HEK293 (cell line): Measurements from ENCODE around the gene RASL10B.

Source experiments
- BCL11A ChIP-seq: fragments of 450-650 bp; formaldehyde crosslinking; IDR thresholded peaks from 2 replicates; pipeline ENCODE4 v1.5.1; 2016; ENCODE audit warnings: low read depth, missing biosample characterization, missing genetic modification characterization
- BCL11B ChIP-seq: fragments of 450-650 bp; formaldehyde crosslinking; IDR thresholded peaks from 2 replicates; pipeline ENCODE4 v1.5.1; 2016; ENCODE audit warnings: low read depth, missing biosample characterization, missing genetic modification characterization
- GLI2 ChIP-seq: fragments of 450-650 bp; formaldehyde crosslinking; IDR thresholded peaks from 2 replicates; pipeline ENCODE4; 2017; ENCODE audit warnings: missing biosample characterization, missing genetic modification characterization, low read depth, borderline replicate concordance
- KLF16 ChIP-seq: fragments of 450-650 bp; formaldehyde crosslinking; IDR thresholded peaks from 2 replicates; pipeline ENCODE4 v1.5.1; 2017; ENCODE audit warnings: missing biosample characterization, missing genetic modification characterization
- OVOL3 ChIP-seq: fragments of 450-650 bp; formaldehyde crosslinking; IDR thresholded peaks from 2 replicates; pipeline ENCODE4 v1.5.1; 2016; ENCODE audit warnings: missing biosample characterization, missing genetic modification characterization
- REPIN1 ChIP-seq: fragments of 450-650 bp; formaldehyde crosslinking; IDR thresholded peaks from 2 replicates; pipeline ENCODE4 v1.5.1; 2017; ENCODE audit warnings: missing biosample characterization, missing genetic modification characterization, low read depth
- SP2 ChIP-seq: fragments of 450-650 bp; formaldehyde crosslinking; IDR thresholded peaks from 2 replicates; pipeline ENCODE4 v1.5.1; 2016; ENCODE audit warnings: missing biosample characterization, missing genetic modification characterization
- YY2 ChIP-seq: fragments of 450-650 bp; formaldehyde crosslinking; IDR thresholded peaks from 2 replicates; pipeline ENCODE4 v1.5.1; 2016; ENCODE audit warnings: missing biosample characterization, missing genetic modification characterization
- ZBTB8A ChIP-seq: fragments of 450-650 bp; formaldehyde crosslinking; IDR thresholded peaks from 2 replicates; pipeline ENCODE4 v1.5.1; 2016; ENCODE audit warnings: missing biosample characterization, missing genetic modification characterization
- ZFP69B ChIP-seq: fragments of 450-650 bp; formaldehyde crosslinking; IDR thresholded peaks from 2 replicates; pipeline ENCODE4 v1.5.1; 2016; ENCODE audit warnings: missing biosample characterization, missing genetic modification characterization
- ZNF155 ChIP-seq: fragments of 450-650 bp; formaldehyde crosslinking; IDR thresholded peaks from 2 replicates; pipeline ENCODE4 v1.5.1; 2016; ENCODE audit warnings: missing biosample characterization, missing genetic modification characterization
- ZNF202 ChIP-seq: fragments of 450-650 bp; formaldehyde crosslinking; IDR thresholded peaks from 2 replicates; pipeline ENCODE4 v1.5.1; 2016; ENCODE audit warnings: missing biosample characterization, missing genetic modification characterization, borderline replicate concordance
- ZNF221 ChIP-seq: fragments of 450-650 bp; formaldehyde crosslinking; IDR thresholded peaks from 2 replicates; pipeline ENCODE4 v1.5.1; 2017; ENCODE audit warnings: missing biosample characterization, missing genetic modification characterization, borderline replicate concordance
- ZNF223 ChIP-seq: fragments of 450-650 bp; formaldehyde crosslinking; IDR thresholded peaks from 2 replicates; pipeline ENCODE4 v1.5.1; 2016; ENCODE audit warnings: missing biosample characterization, missing genetic modification characterization
- ZNF394 ChIP-seq: fragments of 450-650 bp; formaldehyde crosslinking; IDR thresholded peaks from 2 replicates; pipeline ENCODE4 v1.5.1; 2016; ENCODE audit warnings: missing biosample characterization, missing genetic modification characterization, mild to moderate bottlenecking, moderate library complexity, borderline replicate concordance
- ZNF530 ChIP-seq: fragments of 450-650 bp; formaldehyde crosslinking; IDR thresholded peaks from 2 replicates; pipeline ENCODE4 v1.5.1; 2016; ENCODE audit warnings: low read depth, missing biosample characterization, missing genetic modification characterization
- ZNF596 ChIP-seq: fragments of 450-650 bp; IDR thresholded peaks from 2 replicates; pipeline ENCODE4 v1.5.0; 2018; ENCODE audit warnings: missing biosample characterization, mild to moderate bottlenecking, missing genetic modification characterization, moderate library complexity
- ZNF623 ChIP-seq: fragments of 450-650 bp; formaldehyde crosslinking; IDR thresholded peaks from 2 replicates; pipeline ENCODE4 v1.5.1; 2016; ENCODE audit warnings: missing biosample characterization, missing genetic modification characterization
- ZNF658 ChIP-seq: fragments of 450-650 bp; formaldehyde crosslinking; IDR thresholded peaks from 2 replicates; pipeline ENCODE4; 2016; ENCODE audit warnings: missing biosample characterization, missing genetic modification characterization
- ZNF660 ChIP-seq: fragments of 450-650 bp; IDR thresholded peaks from 2 replicates; pipeline ENCODE4 v1.5.1; 2018; ENCODE audit warnings: missing biosample characterization, mild to moderate bottlenecking, missing genetic modification characterization
- ZNF670 ChIP-seq: fragments of 450-650 bp; formaldehyde crosslinking; IDR thresholded peaks from 2 replicates; pipeline ENCODE4 v1.5.1; 2016; ENCODE audit warnings: missing biosample characterization, missing genetic modification characterization, low read depth
- ZSCAN16 ChIP-seq: fragments of 450-650 bp; formaldehyde crosslinking; IDR thresholded peaks from 2 replicates; pipeline ENCODE4 v1.5.1; 2016; ENCODE audit warnings: missing biosample characterization, missing genetic modification characterization
- ZSCAN23 ChIP-seq: fragments of 450-650 bp; formaldehyde crosslinking; IDR thresholded peaks from 2 replicates; pipeline ENCODE4 v1.5.1; 2016; ENCODE audit warnings: missing biosample characterization, missing genetic modification characterization
- TF ChIP-seq, protein P1 (sequence below): fragments of 450-650 bp; formaldehyde crosslinking; IDR thresholded peaks from 2 replicates; pipeline ENCODE4 v1.5.1; 2016; ENCODE audit warnings: missing biosample characterization, missing genetic modification characterization, borderline replicate concordance
- TF ChIP-seq, protein P2 (sequence below): fragments of 450-650 bp; formaldehyde crosslinking; IDR thresholded peaks from 2 replicates; pipeline ENCODE4 v1.5.1; 2017; ENCODE audit warnings: missing biosample characterization, missing genetic modification characterization
- TF ChIP-seq, protein P3 (sequence below): fragments of 450-650 bp; formaldehyde crosslinking; IDR thresholded peaks from 2 replicates; pipeline ENCODE4 v1.5.1; 2016; ENCODE audit warnings: missing biosample characterization, missing genetic modification characterization
- TF ChIP-seq, protein P4 (sequence below): fragments of 450-650 bp; formaldehyde crosslinking; IDR thresholded peaks from 2 replicates; pipeline ENCODE4 v1.5.1; 2017; ENCODE audit warnings: missing biosample characterization, missing genetic modification characterization
- TF ChIP-seq, protein P5 (sequence below): fragments of 450-650 bp; formaldehyde crosslinking; IDR thresholded peaks from 2 replicates; pipeline ENCODE4 v1.5.1; 2017; ENCODE audit warnings: missing biosample characterization, missing genetic modification characterization

RASL10B gene

DNA sequence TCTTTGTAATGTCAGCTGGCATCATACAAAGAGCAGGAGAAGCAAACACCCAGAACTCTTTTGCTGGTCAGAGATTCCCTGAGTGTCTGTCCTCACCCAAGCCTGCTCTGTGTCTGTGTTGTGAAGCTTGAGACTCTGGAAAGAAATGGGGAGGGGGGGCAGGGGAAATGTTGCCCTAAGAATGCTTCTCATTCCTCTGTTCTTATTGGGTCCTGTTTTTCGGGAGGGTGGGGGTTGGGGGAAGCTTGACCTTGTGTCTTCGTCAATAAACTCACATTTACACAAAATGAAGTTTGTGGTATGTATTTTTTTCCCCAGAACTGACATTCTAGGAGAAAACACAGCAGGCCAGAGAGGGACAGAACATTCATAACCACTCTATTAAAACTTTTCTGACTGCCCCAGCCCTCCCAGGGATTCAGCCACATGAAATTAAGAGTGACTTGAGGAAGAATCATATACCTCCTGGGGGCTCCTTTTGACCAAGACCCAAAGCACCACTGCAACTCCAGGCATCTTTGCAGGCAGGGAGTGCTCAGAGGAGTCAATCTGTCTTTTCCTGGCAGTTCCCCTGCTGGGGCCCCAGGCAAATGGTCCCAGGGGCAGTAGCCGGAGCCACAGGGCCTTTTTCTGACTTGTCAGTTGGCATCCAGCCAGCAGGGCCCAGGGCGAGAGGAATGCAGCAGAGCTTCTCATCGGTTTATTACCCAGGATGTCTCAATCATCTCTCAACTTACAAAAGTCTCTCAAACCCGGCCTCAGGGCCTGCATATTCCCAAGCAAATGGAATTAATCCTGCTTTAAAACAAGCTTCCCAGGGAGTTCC is 5.1 kb upstream of the RASL10B start (continued):
- TF ChIP-seq, protein P1, sequence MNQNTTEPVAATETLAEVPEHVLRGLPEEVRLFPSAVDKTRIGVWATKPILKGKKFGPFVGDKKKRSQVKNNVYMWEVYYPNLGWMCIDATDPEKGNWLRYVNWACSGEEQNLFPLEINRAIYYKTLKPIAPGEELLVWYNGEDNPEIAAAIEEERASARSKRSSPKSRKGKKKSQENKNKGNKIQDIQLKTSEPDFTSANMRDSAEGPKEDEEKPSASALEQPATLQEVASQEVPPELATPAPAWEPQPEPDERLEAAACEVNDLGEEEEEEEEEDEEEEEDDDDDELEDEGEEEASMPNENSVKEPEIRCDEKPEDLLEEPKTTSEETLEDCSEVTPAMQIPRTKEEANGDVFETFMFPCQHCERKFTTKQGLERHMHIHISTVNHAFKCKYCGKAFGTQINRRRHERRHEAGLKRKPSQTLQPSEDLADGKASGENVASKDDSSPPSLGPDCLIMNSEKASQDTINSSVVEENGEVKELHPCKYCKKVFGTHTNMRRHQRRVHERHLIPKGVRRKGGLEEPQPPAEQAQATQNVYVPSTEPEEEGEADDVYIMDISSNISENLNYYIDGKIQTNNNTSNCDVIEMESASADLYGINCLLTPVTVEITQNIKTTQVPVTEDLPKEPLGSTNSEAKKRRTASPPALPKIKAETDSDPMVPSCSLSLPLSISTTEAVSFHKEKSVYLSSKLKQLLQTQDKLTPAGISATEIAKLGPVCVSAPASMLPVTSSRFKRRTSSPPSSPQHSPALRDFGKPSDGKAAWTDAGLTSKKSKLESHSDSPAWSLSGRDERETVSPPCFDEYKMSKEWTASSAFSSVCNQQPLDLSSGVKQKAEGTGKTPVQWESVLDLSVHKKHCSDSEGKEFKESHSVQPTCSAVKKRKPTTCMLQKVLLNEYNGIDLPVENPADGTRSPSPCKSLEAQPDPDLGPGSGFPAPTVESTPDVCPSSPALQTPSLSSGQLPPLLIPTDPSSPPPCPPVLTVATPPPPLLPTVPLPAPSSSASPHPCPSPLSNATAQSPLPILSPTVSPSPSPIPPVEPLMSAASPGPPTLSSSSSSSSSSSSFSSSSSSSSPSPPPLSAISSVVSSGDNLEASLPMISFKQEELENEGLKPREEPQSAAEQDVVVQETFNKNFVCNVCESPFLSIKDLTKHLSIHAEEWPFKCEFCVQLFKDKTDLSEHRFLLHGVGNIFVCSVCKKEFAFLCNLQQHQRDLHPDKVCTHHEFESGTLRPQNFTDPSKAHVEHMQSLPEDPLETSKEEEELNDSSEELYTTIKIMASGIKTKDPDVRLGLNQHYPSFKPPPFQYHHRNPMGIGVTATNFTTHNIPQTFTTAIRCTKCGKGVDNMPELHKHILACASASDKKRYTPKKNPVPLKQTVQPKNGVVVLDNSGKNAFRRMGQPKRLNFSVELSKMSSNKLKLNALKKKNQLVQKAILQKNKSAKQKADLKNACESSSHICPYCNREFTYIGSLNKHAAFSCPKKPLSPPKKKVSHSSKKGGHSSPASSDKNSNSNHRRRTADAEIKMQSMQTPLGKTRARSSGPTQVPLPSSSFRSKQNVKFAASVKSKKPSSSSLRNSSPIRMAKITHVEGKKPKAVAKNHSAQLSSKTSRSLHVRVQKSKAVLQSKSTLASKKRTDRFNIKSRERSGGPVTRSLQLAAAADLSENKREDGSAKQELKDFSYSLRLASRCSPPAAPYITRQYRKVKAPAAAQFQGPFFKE = no peak
- no peak for TF ChIP-seq GLI2 (tag by site-specific recombination)
- TF ChIP-seq ZNF670 = no peak
- TF ChIP-seq, protein P2, sequence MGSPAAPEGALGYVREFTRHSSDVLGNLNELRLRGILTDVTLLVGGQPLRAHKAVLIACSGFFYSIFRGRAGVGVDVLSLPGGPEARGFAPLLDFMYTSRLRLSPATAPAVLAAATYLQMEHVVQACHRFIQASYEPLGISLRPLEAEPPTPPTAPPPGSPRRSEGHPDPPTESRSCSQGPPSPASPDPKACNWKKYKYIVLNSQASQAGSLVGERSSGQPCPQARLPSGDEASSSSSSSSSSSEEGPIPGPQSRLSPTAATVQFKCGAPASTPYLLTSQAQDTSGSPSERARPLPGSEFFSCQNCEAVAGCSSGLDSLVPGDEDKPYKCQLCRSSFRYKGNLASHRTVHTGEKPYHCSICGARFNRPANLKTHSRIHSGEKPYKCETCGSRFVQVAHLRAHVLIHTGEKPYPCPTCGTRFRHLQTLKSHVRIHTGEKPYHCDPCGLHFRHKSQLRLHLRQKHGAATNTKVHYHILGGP (tag by site-specific recombination) = no peak
- TF ChIP-seq OVOL3 (tag by site-specific recombination) = no peak
- no peak for TF ChIP-seq SP2
- TF ChIP-seq ZNF660 (tag by site-specific recombination) = peak; percentile 97
- no peak for TF ChIP-seq ZNF530 (tag by site-specific recombination)
- TF ChIP-seq ZSCAN16 (tag by site-specific recombination) = no peak
- TF ChIP-seq ZBTB8A (tag by site-specific recombination) = peak; percentile 50; the same call in 1 of the 2 replicates
- no peak; the same call in 1 of the 2 replicates for TF ChIP-seq ZNF394 (tag by site-specific recombination)
- TF ChIP-seq ZFP69B (tag by site-specific recombination) = peak; percentile 68; the same call in 1 of the 2 replicates
- TF ChIP-seq ZNF221 (tag by site-specific recombination) = no peak
- no peak for TF ChIP-seq ZNF658 (tag by site-specific recombination)
- TF ChIP-seq ZNF155 (tag by site-specific recombination) = no peak
- TF ChIP-seq, protein P3, sequence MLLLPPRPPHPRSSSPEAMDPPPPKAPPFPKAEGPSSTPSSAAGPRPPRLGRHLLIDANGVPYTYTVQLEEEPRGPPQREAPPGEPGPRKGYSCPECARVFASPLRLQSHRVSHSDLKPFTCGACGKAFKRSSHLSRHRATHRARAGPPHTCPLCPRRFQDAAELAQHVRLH = no peak
- TF ChIP-seq, protein P4, sequence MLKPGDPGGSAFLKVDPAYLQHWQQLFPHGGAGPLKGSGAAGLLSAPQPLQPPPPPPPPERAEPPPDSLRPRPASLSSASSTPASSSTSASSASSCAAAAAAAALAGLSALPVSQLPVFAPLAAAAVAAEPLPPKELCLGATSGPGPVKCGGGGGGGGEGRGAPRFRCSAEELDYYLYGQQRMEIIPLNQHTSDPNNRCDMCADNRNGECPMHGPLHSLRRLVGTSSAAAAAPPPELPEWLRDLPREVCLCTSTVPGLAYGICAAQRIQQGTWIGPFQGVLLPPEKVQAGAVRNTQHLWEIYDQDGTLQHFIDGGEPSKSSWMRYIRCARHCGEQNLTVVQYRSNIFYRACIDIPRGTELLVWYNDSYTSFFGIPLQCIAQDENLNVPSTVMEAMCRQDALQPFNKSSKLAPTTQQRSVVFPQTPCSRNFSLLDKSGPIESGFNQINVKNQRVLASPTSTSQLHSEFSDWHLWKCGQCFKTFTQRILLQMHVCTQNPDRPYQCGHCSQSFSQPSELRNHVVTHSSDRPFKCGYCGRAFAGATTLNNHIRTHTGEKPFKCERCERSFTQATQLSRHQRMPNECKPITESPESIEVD (tag by site-specific recombination) = peak; percentile 76
- TF ChIP-seq ZNF223 (tag by site-specific recombination) = no peak
- no peak for TF ChIP-seq ZNF202 (tag by site-specific recombination)
- TF ChIP-seq ZSCAN23 = no peak
- TF ChIP-seq BCL11A (tag by site-specific recombination) = no peak
- peak; percentile 66 for TF ChIP-seq ZNF623 (tag by site-specific recombination)
- no peak for TF ChIP-seq REPIN1
- TF ChIP-seq YY2 (tag by site-specific recombination) = no peak
- no peak for TF ChIP-seq KLF16 (tag by site-specific recombination)
- TF ChIP-seq ZNF596 (tag by site-specific recombination) = no peak
- TF ChIP-seq, protein P5, sequence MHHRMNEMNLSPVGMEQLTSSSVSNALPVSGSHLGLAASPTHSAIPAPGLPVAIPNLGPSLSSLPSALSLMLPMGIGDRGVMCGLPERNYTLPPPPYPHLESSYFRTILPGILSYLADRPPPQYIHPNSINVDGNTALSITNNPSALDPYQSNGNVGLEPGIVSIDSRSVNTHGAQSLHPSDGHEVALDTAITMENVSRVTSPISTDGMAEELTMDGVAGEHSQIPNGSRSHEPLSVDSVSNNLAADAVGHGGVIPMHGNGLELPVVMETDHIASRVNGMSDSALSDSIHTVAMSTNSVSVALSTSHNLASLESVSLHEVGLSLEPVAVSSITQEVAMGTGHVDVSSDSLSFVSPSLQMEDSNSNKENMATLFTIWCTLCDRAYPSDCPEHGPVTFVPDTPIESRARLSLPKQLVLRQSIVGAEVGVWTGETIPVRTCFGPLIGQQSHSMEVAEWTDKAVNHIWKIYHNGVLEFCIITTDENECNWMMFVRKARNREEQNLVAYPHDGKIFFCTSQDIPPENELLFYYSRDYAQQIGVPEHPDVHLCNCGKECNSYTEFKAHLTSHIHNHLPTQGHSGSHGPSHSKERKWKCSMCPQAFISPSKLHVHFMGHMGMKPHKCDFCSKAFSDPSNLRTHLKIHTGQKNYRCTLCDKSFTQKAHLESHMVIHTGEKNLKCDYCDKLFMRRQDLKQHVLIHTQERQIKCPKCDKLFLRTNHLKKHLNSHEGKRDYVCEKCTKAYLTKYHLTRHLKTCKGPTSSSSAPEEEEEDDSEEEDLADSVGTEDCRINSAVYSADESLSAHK (tag by site-specific recombination) = 0 out of 2 replicates have a peak, but pooled peaks have one; percentile 12
- no peak for TF ChIP-seq BCL11B (tag by site-specific recombination)
